Adipocyte (in vitro differentiated cells): ENCODE data around the gene LINC01488.

Experiments used
- DNase-seq: peaks from one replicate; pipeline ENCODE4 v3.0.0-alpha.2; 2015; ENCODE audit warnings: low read depth
- H3K27me3 ChIP-seq: replicated peaks from 2 replicates; pipeline ENCODE4 v1.7.0; 2013; ENCODE audit warnings: mild to moderate bottlenecking, low read length, moderate library complexity; ENCODE audit not compliant: control insufficient read depth, insufficient read depth
- H3K36me3 ChIP-seq: 2 replicates; pipeline ENCODE4 v1.7.0; 2013; ENCODE audit warnings: low read length, mild to moderate bottlenecking, moderate library complexity; ENCODE audit not compliant: control insufficient read depth, insufficient read depth, severe bottlenecking
- H3K4me1 ChIP-seq: 2 replicates; pipeline ENCODE4 v1.7.0; 2013; ENCODE audit warnings: mild to moderate bottlenecking, low read length, moderate library complexity; ENCODE audit not compliant: control insufficient read depth, insufficient read depth
- H3K4me3 ChIP-seq: 2 replicates; pipeline ENCODE4 v1.7.0; 2013; ENCODE audit warnings: mild to moderate bottlenecking, low read length, moderate library complexity
- H3K9ac ChIP-seq: 2 replicates; pipeline ENCODE4 v1.7.0; 2013; ENCODE audit warnings: mild to moderate bottlenecking, low read length, moderate library complexity
- H3K9me3 ChIP-seq: 2 replicates; pipeline ENCODE4 v1.7.0; 2013; ENCODE audit warnings: mild to moderate bottlenecking, low read length, moderate library complexity; ENCODE audit not compliant: control insufficient read depth

LINC01488 gene

GRCh38 chr11:69459848-69460539 lies 21.5 kb upstream of the LINC01488 start:
- Histone ChIP-seq H3K4me1 (peaks cover 24% of the 10 kb centered on the region), H3K9me3 (peaks cover 19% of the 10 kb centered on the region), H3K9ac (no peak overlapping the region), H3K4me3 (no peak overlapping the region), H3K36me3 (no peaks in the 10 kb centered on the region), H3K27me3 (no peaks in the 10 kb centered on the region)
- DNase-seq, result no peak

DNA sequence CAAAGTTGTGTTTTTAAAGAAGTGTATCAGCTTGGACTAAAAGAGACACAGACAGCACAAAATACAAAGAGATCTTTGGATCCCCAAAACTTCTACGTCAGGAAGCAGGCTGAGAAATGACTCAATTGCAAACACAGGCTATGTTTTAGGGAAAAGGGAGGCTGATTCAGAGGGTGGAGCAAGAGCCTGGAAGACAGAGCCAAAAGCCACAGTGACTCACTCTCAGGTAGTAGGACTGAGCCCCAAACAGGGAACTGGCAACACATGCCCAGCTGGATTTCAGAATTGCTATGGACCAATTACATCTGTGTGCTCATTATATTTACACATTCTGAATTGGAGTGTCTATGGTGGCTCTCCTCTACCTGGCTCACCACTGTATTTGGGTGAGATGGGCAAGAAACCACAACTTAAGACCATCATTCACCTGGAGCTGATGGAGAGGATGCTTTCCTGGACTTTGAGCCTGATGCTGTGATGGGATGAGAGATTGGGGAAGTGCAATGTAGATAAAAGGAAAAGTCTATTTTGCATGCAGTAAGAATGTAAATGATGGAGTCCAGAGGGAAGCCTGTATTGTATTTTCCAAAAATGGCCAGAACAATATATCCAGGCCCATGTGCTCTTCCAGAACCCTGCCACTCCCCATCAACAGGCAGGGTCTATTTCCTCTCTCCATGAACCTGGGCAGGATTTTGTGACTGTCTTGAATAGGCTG lies 20.8 kb upstream of the LINC01488 start:
- Histone ChIP-seq H3K36me3 (no peaks in the 10 kb centered on the region), H3K4me1 (peaks cover 30% of the 10 kb centered on the region), H3K27me3 (no peaks in the 10 kb centered on the region), H3K9me3 (peaks cover 19% of the 10 kb centered on the region), H3K9ac (no peak overlapping the region), H3K4me3 (no peak overlapping the region)
- DNase-seq, result peak; percentile 48

GRCh38 chr11:69461272-69461962 lies 20.0 kb upstream of the LINC01488 start:
- Histone ChIP-seq H3K36me3 (no peaks in the 10 kb centered on the region), H3K4me1 (peaks cover 30% of the 10 kb centered on the region), H3K9ac (no peak overlapping the region), H3K27me3 (no peaks in the 10 kb centered on the region), H3K4me3 (no peak overlapping the region), H3K9me3 (peaks cover 19% of the 10 kb centered on the region)
- no peak for DNase-seq

DNA sequence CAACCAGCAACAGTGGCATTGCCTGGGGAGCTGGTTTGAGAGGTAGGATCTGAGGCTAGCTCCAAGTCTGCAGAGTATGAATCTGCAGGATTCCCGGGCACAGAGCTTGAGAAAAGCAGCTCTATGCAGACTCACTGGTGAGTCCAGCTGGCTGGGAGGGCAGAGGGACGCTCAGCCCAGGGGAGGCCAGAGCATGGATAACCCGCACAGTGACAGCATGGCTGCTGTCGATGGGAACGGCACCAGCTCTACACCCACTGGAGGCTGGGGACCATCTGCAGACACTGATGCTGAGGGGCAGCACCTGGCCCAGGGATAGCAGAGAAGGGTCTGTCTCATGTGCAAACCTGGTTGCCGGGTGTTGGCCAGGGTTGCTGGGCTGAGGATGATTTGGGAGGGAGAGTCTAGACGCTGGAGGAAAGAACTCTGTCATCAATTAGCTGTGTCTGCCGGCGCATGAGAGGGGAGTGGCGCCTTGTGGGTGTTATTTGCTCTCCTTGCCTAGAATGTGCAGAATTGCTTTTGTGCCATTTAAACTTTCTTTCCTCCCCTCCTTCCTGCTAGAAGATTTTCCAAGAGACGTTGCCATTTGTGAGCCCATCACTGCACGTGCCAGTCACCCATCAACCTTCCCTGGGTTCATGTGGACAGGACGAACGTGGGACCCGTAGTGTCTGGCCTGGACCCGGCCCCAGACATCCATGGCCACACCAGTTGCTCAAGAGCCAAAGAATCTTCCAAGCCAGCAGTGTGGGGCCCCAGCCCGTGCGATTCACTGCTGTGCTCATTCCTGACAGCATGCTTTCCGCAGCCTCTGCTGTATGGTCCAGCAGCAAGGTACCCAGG lies 19.1 kb upstream of the LINC01488 start:
- Histone ChIP-seq H3K9me3 (peaks cover 19% of the 10 kb centered on the region), H3K36me3 (no peaks in the 10 kb centered on the region), H3K4me3 (peak overlapping the region; percentile 59), H3K9ac (no peak overlapping the region), H3K4me1 (peaks cover 30% of the 10 kb centered on the region), H3K27me3 (no peaks in the 10 kb centered on the region)
- DNase-seq, result no peak

- Histone ChIP-seq H3K9me3 (peaks cover 15% of the 10 kb centered on the region), H3K4me3 (peak overlapping the region; percentile 59), H3K27me3 (no peaks in the 10 kb centered on the region), H3K9ac (peak overlapping the region; percentile 43), H3K36me3 (no peaks in the 10 kb centered on the region), H3K4me1 (peaks cover 30% of the 10 kb centered on the region)
- DNase-seq, result peak; percentile 73
Observed at GRCh38 chr11:69463181-69463994, 18.1 kb upstream of the LINC01488 start.

DNA sequence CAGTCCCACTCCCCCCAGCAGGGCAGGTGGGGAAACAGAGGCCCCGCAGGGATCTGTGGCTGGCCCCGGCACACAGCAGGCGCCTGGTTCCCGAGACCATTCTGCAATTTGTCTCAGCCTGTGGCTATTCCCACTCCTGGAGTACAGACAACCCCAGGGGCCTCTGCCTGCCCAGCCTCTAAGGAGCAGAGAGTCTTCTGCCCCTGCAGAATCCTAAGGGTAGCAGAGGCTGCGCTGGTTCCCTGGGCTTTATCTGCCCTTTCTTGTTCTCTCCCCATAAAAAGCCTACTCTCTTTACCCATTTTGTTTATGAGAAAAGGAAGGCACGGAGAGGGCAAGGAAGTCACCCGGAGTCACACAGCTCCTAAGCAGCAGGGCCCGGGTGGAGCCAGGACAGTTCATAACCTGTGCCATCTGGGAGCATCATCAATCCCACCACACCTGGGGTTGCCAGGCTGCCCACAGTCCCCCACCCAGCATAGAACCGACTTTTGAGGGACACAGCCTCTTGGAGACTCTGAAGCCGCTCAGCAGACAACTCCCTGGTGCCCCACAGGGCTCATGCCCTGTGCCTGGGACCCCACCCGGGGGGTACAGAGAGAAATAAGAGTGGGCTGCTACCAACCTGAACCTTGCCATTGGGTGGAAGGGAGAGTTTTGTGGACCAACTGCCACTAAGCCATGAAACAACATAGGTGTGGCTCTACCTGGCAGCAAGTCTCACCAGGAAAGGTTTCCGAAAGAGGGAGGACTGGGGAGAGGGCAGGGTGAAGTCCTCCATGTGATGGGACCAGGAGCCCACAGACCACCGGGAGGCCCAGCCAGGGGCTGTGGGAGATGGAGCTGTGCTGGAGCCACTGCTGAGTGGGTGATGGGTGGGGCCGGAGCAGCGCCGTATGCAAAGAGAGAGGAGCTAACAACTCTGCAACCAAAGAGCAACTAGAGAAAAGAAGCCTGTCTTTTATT lies 17.2 kb upstream of the LINC01488 start:
- no peaks in the 10 kb centered on the region for H3K27me3 ChIP-seq
- H3K4me1 ChIP-seq, result peaks cover 30% of the 10 kb centered on the region
- no peak for DNase-seq
- peaks cover 15% of the 10 kb centered on the region for H3K9me3 ChIP-seq
- H3K9ac ChIP-seq, result no peak overlapping the region
- no peaks in the 10 kb centered on the region for H3K36me3 ChIP-seq
- H3K4me3 ChIP-seq, result no peak overlapping the region

DNA sequence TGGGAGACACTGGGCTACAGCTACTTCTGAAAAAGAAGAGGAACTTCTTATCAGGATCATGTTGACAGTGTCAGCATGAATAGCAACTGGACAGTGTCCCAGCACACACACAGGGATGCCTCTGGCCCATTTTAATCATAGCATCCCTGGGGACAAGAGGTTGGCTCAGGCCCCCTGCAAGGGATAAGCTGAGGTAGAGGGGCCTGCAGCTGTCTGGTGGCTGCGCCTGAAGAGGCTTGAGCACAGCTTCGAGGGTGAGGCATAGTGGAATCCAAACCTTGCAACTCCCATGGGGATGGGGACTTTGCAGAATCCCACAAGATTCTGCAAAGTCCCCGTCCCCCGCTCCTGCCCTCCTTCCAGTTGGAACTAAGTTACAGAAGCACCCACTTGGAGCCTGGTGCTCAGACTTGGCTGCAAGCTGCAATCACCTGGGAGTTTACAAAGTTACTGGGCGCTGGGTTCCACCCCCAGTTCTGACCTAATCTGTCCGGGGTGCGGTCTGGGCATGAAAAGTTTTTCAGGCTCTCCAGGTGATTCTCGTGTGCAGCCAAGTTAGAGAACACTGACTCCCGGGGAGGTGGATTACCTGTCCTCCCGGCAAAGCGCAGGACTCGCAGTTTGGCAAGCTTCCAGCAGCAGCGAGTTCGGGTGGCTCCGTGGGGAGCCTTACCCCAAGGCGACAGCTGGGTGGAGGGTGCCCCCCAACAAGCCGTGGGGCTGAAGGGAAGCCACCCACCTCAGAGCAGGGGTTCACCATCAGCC lies 16.0 kb upstream of the LINC01488 start:
- Histone ChIP-seq H3K36me3 (no peaks in the 10 kb centered on the region), H3K4me3 (no peak overlapping the region), H3K27me3 (peaks cover 4% of the 10 kb centered on the region), H3K9me3 (peaks cover 15% of the 10 kb centered on the region), H3K9ac (no peak overlapping the region), H3K4me1 (peaks cover 27% of the 10 kb centered on the region)
- no peak for DNase-seq

DNA sequence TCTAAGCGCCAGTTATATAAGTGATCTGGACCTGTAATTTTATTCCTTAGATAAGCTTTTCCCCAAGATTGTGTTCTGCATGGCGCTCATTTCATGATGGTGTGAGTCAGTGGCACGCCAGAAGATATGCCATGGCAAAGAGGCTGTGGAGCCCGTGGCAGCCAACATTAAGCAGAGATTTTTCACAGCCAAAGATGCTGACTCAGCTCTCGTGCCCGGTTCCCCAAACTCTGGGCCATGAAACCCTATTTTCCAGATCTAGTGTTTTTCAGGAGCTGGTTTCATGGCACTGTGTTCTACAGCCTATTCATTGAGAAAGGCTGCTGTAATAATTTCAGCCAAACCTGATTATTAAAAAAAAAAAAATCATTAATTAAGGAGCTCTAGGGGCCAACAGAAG lies 15.4 kb upstream of the LINC01488 start:
- Histone ChIP-seq H3K9ac (no peak overlapping the region), H3K27me3 (peaks cover 4% of the 10 kb centered on the region), H3K36me3 (no peaks in the 10 kb centered on the region), H3K4me1 (peaks cover 27% of the 10 kb centered on the region), H3K4me3 (no peak overlapping the region), H3K9me3 (peaks cover 8% of the 10 kb centered on the region)
- no peak for DNase-seq

DNA sequence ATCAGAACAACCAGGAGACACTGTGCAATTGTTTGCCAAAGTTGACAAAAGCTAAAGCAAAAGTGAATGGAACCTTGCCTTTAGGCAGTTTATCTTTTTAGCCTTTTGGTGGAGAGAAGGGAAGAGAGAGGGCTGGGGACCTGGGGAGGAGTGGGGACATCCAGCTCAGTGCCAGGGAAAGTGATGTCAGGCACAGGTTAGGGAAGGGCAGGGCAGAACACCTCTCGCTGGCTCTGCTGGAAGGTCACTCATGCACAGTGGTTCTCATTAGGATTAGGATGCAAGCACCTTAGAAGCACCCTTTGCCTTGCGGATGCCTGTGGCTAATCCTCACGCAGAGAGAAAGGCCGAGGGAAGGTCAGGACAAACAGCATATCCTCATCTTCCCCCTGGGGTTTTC lies 14.3 kb upstream of the LINC01488 start:
- Histone ChIP-seq H3K36me3 (no peaks in the 10 kb centered on the region), H3K27me3 (peaks cover 4% of the 10 kb centered on the region), H3K4me3 (no peak overlapping the region), H3K9ac (no peak overlapping the region), H3K4me1 (peaks cover 27% of the 10 kb centered on the region), H3K9me3 (no peaks in the 10 kb centered on the region)
- no peak for DNase-seq
